ENCODE data around the gene FAM210B.

FAM210B gene

DNA sequence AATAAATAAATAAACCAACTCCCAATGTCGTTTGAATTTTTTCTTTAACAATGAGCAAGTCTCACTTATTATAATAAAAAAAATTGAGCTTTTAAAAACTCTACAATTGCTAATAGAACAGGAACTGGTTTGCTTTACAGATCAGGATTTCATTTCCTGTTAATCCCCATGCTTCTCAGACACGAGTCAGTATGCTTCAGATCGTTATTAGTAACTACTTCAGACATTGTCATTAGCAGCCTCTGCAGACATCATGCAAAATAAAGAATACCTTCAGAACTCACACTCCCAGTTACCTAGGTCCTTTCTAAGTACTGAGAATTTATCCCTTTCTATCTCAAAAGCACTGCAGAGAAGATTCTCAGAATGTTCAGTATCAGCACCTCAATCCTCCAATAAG is 10.0 kb upstream of the FAM210B start:
- no peaks in the 10 kb centered on the region for H3F3A ChIP-seq (ENCODE audit: insufficient read depth, low read length)
- H3K36me3 ChIP-seq (replicated peaks; ENCODE audit: insufficient read depth, low read length) = no peaks in the 10 kb centered on the region
- no peaks in the 10 kb centered on the region for H3K27me3 ChIP-seq (replicated peaks; ENCODE audit: insufficient read depth, low read length)
- H3K9me2 ChIP-seq (replicated peaks; ENCODE audit: insufficient read depth, low read length) = no peaks in the 10 kb centered on the region
- no peak for TF ChIP-seq EZH2phosphoT487 (IDR thresholded peaks at IDR 0.05; ENCODE audit: low read length)
- TF ChIP-seq, protein P1, sequence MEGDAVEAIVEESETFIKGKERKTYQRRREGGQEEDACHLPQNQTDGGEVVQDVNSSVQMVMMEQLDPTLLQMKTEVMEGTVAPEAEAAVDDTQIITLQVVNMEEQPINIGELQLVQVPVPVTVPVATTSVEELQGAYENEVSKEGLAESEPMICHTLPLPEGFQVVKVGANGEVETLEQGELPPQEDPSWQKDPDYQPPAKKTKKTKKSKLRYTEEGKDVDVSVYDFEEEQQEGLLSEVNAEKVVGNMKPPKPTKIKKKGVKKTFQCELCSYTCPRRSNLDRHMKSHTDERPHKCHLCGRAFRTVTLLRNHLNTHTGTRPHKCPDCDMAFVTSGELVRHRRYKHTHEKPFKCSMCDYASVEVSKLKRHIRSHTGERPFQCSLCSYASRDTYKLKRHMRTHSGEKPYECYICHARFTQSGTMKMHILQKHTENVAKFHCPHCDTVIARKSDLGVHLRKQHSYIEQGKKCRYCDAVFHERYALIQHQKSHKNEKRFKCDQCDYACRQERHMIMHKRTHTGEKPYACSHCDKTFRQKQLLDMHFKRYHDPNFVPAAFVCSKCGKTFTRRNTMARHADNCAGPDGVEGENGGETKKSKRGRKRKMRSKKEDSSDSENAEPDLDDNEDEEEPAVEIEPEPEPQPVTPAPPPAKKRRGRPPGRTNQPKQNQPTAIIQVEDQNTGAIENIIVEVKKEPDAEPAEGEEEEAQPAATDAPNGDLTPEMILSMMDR (IDR thresholded peaks at IDR 0.05; ENCODE audit: low read length) = no peak
- TF ChIP-seq EZH2 (optimal IDR thresholded peaks at IDR 0.05; ENCODE audit: low read depth, low read length) = no peak
- no peak overlapping the region for H3K27ac ChIP-seq (ENCODE audit: low read length)
- H3K9me3 ChIP-seq (replicated peaks; ENCODE audit: insufficient read depth, low read length) = no peaks in the 10 kb centered on the region
- H3K4me3 ChIP-seq (ENCODE audit: low read length) = no peak overlapping the region
- H3K9ac ChIP-seq (ENCODE audit: low read length) = no peak overlapping the region
- no peaks in the 10 kb centered on the region for H4K20me1 ChIP-seq (ENCODE audit: insufficient read depth, low read length)
- no peak overlapping the region for H2AFZ ChIP-seq (ENCODE audit: low read length)
- H3K79me2 ChIP-seq (ENCODE audit: low read length) = no peaks in the 10 kb centered on the region
- no peaks in the 10 kb centered on the region for H3K4me1 ChIP-seq (ENCODE audit: low read length)
- DNase-seq = no peak
- H3K4me2 ChIP-seq (ENCODE audit: low read depth, low read length) = no peak overlapping the region

- Histone ChIP-seq H3K9me2 (replicated peaks; ENCODE audit: insufficient read depth, low read length) (no peaks in the 10 kb centered on the region), H3K4me3 (ENCODE audit: low read length) (no peak overlapping the region), H3K79me2 (ENCODE audit: low read length) (no peaks in the 10 kb centered on the region), H2AFZ (ENCODE audit: low read length) (no peak overlapping the region), H3K27ac (ENCODE audit: low read length) (no peak overlapping the region), H3F3A (ENCODE audit: insufficient read depth, low read length) (no peaks in the 10 kb centered on the region), H3K9me3 (replicated peaks; ENCODE audit: insufficient read depth, low read length) (no peaks in the 10 kb centered on the region), H4K20me1 (ENCODE audit: insufficient read depth, low read length) (no peaks in the 10 kb centered on the region), H3K4me2 (ENCODE audit: low read depth, low read length) (no peak overlapping the region), H3K27me3 (replicated peaks; ENCODE audit: insufficient read depth, low read length) (no peaks in the 10 kb centered on the region), H3K9ac (ENCODE audit: low read length) (no peak overlapping the region), H3K36me3 (replicated peaks; ENCODE audit: insufficient read depth, low read length) (no peaks in the 10 kb centered on the region), H3K4me1 (ENCODE audit: low read length) (no peaks in the 10 kb centered on the region)
- DNase-seq = no peak
- no peak for TF ChIP-seq EZH2phosphoT487 (IDR thresholded peaks at IDR 0.05; ENCODE audit: low read length)
- TF ChIP-seq EZH2 (optimal IDR thresholded peaks at IDR 0.05; ENCODE audit: low read depth, low read length) = no peak
- TF ChIP-seq, protein P1 (IDR thresholded peaks at IDR 0.05; ENCODE audit: low read length) = no peak
These were observed 7.9 kb upstream of the FAM210B start for GRCh38 chr20:56350842-56351241.

DNA sequence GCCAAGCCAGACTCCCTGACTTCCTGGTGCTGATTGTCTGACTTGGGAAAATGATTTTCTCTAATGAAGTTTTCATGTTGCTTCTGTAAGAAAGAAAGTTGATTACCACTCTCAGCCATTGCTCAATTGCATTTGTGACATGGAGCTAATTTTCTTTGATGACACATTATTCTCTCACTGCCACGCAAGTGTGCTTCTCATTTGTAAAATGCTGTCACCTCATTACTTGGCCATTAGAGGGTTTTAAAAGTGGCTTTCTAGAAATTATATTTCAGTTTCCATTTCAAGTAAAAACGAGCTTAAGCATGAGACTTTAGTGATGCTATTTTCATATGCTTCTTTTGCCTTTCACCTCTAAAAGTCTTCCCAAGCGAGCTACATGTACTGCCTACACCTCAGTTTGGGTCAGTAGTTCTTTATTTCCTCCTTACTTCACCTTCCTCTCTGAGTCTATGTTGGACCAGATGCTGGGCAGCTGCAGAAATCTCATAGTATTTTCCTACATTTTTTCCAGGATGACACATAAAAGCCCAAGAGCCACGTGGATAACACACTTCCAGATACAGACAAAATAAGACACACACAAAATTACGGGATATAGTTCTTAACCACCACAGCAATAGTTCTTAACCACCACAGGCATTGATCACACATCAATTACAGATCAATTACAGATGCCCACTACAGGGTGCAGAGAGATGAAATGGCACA is 6.3 kb upstream of the FAM210B start:
- no peaks in the 10 kb centered on the region for H3K9me3 ChIP-seq (replicated peaks; ENCODE audit: insufficient read depth, low read length)
- no peaks in the 10 kb centered on the region for H3F3A ChIP-seq (ENCODE audit: insufficient read depth, low read length)
- H3K27ac ChIP-seq (ENCODE audit: low read length) = no peak overlapping the region
- no peak overlapping the region for H3K4me3 ChIP-seq (ENCODE audit: low read length)
- H2AFZ ChIP-seq (ENCODE audit: low read length) = no peak overlapping the region
- no peaks in the 10 kb centered on the region for H3K36me3 ChIP-seq (replicated peaks; ENCODE audit: insufficient read depth, low read length)
- TF ChIP-seq EZH2 (optimal IDR thresholded peaks at IDR 0.05; ENCODE audit: low read depth, low read length) = no peak
- TF ChIP-seq, protein P1 (IDR thresholded peaks at IDR 0.05; ENCODE audit: low read length) = no peak
- no peak for TF ChIP-seq EZH2phosphoT487 (IDR thresholded peaks at IDR 0.05; ENCODE audit: low read length)
- no peak overlapping the region for H3K9ac ChIP-seq (ENCODE audit: low read length)
- H3K9me2 ChIP-seq (replicated peaks; ENCODE audit: insufficient read depth, low read length) = no peaks in the 10 kb centered on the region
- no peaks in the 10 kb centered on the region for H3K4me1 ChIP-seq (ENCODE audit: low read length)
- no peak overlapping the region for H3K4me2 ChIP-seq (ENCODE audit: low read depth, low read length)
- DNase-seq = no peak
- H4K20me1 ChIP-seq (ENCODE audit: insufficient read depth, low read length) = no peaks in the 10 kb centered on the region
- H3K27me3 ChIP-seq (replicated peaks; ENCODE audit: insufficient read depth, low read length) = no peaks in the 10 kb centered on the region
- H3K79me2 ChIP-seq (ENCODE audit: low read length) = no peaks in the 10 kb centered on the region
